ENCODE data around the gene CD28. TPM values are rescaled to one million over a fixed set of nuclear protein-coding genes. Genes with fewer than 3 reads are reported as not detected.
"Not testable (repeated sequence)": the region's sequence is repeated elsewhere in the genome, so short reads cannot be mapped to it uniquely, and the experiment has no call there.

The CD28 gene
- polyA plus RNA-seq, 4 donors = 1.4 to 6.6 (median 1.9) TPM

GRCh38 chr2:203685789-203686420 lies 20.5 kb upstream of the CD28 start:
- DNase-seq (ENCODE audit: low read depth in 4 of 4, low spot score in 3 of 4) = no peak

GRCh38 chr2:203687165-203687564 lies 19.3 kb upstream of the CD28 start:
- no peak for DNase-seq (ENCODE audit: low read depth in 4 of 4, low spot score in 3 of 4)

- DNase-seq (ENCODE audit: low read depth in 4 of 4, low spot score in 3 of 4) = no peak
Observed at GRCh38 chr2:203688798-203689197, 17.6 kb upstream of the CD28 start.

DNA sequence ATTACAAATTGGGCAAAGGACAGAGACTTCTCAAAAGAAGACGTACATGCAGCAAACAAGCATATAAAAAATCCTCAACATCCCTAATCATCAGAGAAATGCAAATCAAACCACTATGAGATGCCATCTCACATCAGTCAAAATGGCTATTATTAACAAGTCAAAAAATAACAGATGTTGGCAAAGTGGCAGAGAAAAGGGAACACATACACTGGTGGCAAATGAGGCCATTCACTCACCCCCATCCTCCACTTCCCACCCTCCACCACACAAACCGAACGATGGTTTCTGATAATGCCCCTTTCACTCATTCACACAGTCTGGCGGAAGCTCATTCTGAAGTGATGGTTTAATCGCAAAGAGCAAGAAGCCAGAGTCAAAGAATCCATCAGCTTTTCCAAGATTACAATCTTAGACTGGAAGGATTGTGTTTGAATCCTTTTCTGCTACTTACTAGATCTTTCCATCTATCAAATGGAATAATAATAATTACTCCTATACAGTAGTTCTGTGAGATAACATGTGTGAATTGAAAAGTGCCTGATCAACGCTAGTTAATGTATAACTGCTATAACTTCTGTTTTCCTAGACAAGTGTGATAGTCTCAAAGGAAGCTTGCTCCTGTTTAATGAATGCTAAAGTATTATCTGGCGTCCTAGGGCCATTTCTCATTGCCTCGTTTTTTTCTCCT lies 16.9 kb upstream of the CD28 start:
- DNase-seq (ENCODE audit: low read depth in 4 of 4, low spot score in 3 of 4) = no peak

DNA sequence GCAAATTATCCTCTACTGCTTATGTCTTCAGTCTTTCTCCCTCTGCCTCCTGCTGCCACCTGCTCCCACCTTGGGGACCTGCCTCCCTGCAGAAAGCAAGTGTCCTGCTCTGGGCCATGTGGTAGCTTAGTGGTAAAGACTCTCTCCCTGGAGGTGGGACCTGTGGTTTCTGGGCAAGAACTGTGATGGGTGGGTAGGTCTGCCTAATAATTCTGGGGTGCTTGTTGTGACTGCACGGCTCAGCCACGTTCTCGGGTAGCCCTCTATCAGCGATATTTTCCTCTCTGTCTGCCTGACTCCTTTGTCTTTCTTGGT lies 16.4 kb upstream of the CD28 start:
- DNase-seq (ENCODE audit: low read depth in 4 of 4, low spot score in 3 of 4) = no peak

- DNase-seq (ENCODE audit: low read depth in 4 of 4, low spot score in 3 of 4) = no peak
Observed at GRCh38 chr2:203690441-203691047, 15.9 kb upstream of the CD28 start.

DNA sequence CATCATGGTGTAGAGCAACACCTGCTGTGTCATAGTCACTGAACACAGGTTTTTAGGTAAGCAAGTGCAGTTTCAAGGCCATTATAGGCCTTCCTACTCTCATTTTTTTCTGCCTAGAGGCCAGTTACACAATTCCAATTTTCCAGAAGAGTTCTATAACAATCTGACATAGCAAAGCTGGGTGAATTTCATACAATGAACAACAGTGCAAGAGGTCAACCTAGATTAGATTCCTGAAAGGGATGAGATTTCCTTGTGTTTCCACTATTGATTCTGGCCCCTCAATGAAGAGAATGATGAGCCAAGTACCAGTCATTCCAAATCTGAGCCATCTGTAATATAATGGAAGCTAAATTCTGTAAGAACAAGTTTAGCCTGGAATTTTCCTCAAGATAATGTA lies 15.3 kb upstream of the CD28 start:
- no peak for DNase-seq (ENCODE audit: low read depth in 4 of 4, low spot score in 3 of 4)

DNA sequence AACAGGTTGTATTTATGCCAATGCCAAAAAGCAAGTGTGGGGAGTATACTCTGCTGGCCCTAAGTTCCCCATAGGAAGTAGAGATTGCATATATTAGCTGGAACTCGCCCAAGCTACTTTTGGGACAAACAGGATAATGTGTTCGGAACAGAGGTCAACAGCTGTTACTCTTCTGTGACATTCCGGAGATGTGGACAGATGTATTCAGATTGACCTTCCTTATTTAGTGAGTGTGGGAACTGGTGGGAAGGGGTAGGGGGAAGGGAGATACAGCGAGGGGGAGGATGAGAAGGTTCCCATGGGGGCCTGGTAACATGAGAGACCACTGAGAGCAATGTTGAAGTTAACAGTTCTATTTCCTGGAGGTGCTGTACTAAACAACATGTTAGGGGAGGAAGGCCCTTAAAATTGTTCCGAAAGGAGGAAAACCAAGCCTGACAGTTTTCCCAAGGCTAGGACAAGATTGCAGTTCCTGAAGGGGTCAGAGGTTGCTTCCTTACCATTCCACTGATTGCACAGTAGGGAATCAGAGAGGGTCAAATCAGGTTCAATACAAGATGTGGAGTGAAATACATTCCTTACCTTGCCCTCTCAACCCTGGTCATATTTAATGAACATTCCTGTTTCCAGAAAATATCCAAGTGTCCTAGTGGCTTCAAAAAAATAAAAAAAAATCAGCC lies 14.3 kb upstream of the CD28 start:
- peak in 3 of 4 donors; percentile 41 to 57 (median 54) for DNase-seq (ENCODE audit: low read depth in 4 of 4, low spot score in 3 of 4)

DNA sequence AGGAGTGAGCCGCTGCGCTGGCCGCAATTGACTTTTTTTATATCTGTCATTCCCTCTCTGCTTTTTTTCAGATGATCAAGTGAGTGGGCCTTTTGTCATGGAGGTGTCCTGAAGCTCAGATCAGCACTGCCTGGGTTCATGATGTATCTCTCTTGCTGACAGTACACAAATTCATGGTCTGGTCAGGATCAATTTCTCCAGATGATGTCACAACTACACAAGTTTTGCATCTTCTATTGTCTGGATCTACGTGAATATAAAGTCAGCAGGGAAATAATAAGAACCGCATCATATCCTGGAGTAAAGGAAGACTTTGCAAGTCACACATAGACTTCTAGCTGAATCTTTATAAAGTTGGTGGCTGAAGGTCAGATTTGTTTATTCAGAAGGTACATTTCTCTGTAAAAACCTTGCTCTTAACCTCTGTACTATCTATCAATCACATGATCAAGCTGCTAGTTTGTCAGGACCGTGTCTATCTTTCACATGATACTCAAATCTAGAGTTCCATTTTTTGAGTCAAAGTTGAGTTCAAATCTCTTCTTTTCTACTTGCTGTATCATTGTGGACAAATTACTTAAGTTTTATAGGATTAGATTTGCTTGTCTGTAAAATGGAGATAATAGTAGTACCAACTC lies 13.1 kb upstream of the CD28 start:
- DNase-seq (ENCODE audit: low read depth in 4 of 4, low spot score in 3 of 4) = no peak

DNA sequence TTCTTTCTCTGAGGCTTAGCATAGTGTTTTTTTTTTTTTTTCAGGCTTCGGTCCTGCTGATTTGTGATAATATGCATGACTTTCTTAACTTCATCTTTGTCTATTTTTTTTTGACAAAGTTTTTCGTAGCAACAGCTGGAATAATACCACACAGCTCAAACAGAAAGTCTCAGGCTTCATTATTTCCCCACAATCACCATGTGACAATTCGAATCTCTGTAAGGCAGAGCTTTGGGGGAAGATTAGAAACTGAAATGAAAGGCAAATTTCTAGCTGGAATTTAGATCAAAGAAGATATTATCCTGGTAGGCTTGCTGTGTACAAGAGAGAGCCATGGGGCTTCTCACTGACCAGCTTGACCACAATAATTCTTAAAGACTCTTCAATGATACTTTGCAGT lies 12.2 kb upstream of the CD28 start:
- DNase-seq (ENCODE audit: low read depth in 4 of 4, low spot score in 3 of 4) = no peak

- no peak for DNase-seq (ENCODE audit: low read depth in 4 of 4, low spot score in 3 of 4)
Observed at GRCh38 chr2:203697190-203697589, 9.2 kb upstream of the CD28 start.

GRCh38 chr2:203697763-203698162 lies 8.7 kb upstream of the CD28 start:
- DNase-seq (ENCODE audit: low read depth in 4 of 4, low spot score in 3 of 4) = not testable (repeated sequence)

- DNase-seq (ENCODE audit: low read depth in 4 of 4, low spot score in 3 of 4) = not testable (repeated sequence)
Observed at GRCh38 chr2:203698410-203698809, 8.0 kb upstream of the CD28 start.

- DNase-seq (ENCODE audit: low read depth in 4 of 4, low spot score in 3 of 4) = no peak
Observed at GRCh38 chr2:203704430-203704829, 2.0 kb upstream of the CD28 start.

DNA sequence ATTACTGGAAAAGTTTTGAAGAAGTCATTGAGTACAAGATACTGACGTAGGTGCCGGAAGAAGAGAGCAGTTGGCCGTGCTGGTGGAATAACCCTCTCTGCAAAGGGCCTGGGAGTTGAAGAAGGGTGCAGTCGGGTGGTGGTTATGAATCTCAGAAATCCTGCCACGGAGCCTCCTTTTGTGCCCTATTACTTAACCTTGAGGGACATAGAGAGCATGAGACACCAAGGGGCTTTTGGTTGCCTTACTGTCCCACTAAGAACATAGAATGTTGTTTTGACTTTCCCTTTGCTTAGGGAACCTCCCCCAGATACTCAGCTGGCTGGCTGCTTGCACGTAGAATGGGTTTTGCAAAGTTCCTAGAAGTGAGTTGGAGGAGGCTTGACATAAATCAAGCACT lies 1.3 kb upstream of the CD28 start:
- no peak for DNase-seq (ENCODE audit: low read depth in 4 of 4, low spot score in 3 of 4)

GRCh38 chr2:203707530-203707929 lies 1.1 kb downstream of the CD28 start:
- DNase-seq (ENCODE audit: low read depth in 4 of 4, low spot score in 3 of 4) = no peak

DNA sequence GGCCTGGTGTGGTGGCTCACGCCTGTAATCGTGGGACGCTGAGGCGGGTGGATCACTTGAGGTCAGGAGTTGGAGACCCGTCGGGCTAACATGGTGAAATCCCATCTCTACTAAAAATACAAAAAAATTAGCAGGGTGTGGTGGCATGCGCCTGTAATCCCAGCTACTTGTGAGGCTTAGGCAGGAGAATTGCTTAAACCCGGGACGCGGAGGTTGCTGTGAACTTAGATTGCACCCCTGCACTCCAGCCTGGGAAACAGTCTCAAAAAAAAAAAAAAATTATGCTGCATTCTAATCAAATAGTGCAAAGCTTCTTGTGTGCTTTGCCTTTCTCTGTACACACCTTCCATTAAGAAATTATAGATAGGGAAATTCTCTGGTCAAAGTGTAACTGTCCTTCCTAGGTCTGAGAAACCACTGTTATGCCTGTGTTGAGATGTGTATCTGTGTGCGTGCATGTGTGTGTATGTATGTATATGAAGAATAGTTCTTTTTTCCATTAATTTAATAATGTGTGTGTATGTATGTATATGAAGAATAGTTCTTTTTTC lies 2.5 kb downstream of the CD28 start:
- DNase-seq (ENCODE audit: low read depth in 4 of 4, low spot score in 3 of 4) = no peak

GRCh38 chr2:203709416-203710040 lies 3.1 kb downstream of the CD28 start:
- DNase-seq (ENCODE audit: low read depth in 4 of 4, low spot score in 3 of 4) = no peak

DNA sequence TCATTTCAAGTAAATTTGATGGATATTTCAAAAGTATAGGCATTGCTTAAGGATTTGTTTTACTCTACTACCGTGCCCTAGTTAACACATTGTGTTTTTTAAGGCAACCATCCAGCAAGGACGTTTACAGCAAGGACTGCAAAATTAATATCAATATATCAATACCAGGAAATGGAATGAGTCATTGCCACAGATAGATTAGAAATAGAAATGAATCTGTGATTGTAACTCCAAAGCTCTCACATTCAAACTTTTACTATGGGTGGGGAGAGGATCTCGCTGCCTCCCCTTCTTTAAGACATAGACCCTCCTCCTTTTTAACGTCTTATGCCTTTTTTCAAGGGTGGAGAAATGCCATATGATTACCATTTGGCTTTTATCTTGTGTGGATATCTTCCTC lies 3.8 kb downstream of the CD28 start:
- no peak for DNase-seq (ENCODE audit: low read depth in 4 of 4, low spot score in 3 of 4)

DNA sequence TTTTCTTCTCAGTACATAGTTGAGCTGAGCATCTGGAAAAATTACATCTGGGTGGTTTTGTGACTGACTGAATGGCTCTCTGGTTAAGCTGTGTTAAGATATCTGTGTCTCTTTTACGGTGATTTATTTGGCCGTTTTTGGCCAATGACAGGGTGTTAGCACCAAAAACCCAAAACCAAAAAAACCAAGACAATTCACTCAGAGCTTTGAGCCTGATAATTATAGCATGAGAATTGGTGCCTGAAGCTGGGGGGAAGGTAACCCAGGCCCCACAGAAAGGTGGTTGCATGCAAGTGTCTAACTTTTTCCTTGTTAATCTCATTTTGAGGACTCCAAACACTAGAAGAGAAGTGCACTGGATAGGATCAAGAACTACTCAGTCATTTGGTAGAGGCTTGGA lies 4.5 kb downstream of the CD28 start:
- DNase-seq (ENCODE audit: low read depth in 4 of 4, low spot score in 3 of 4) = no peak

- DNase-seq (ENCODE audit: low read depth in 4 of 4, low spot score in 3 of 4) = no peak
Observed at GRCh38 chr2:203711399-203711798, 5.0 kb downstream of the CD28 start.
